HuH-7.5 (cell line): Measurements from ENCODE around the gene LPGAT1.
A peak's percentile ranks its signal among the peaks of the same experiment; 100 is the strongest.
"Not testable (repeated sequence)": the region's sequence is repeated elsewhere in the genome, so short reads cannot be mapped to it uniquely, and the experiment has no call there.

Experiments
- DNase-seq: peaks from one replicate; pipeline ENCODE4 v3.0.0; 2011; ENCODE audit warnings: low spot score

LPGAT1 gene

GRCh38 chr1:211704543-211704942, 126.0 kb downstream of the LPGAT1 start:
- no peak for DNase-seq

- DNase-seq: no peak
Observed at GRCh38 chr1:211703812-211704537, 126.6 kb downstream of the LPGAT1 start.

- no peak for DNase-seq
Observed at GRCh38 chr1:211701733-211702132, 128.8 kb downstream of the LPGAT1 start.

GRCh38 chr1:211699059-211699458, 131.5 kb downstream of the LPGAT1 start:
- DNase-seq: no peak

DNA sequence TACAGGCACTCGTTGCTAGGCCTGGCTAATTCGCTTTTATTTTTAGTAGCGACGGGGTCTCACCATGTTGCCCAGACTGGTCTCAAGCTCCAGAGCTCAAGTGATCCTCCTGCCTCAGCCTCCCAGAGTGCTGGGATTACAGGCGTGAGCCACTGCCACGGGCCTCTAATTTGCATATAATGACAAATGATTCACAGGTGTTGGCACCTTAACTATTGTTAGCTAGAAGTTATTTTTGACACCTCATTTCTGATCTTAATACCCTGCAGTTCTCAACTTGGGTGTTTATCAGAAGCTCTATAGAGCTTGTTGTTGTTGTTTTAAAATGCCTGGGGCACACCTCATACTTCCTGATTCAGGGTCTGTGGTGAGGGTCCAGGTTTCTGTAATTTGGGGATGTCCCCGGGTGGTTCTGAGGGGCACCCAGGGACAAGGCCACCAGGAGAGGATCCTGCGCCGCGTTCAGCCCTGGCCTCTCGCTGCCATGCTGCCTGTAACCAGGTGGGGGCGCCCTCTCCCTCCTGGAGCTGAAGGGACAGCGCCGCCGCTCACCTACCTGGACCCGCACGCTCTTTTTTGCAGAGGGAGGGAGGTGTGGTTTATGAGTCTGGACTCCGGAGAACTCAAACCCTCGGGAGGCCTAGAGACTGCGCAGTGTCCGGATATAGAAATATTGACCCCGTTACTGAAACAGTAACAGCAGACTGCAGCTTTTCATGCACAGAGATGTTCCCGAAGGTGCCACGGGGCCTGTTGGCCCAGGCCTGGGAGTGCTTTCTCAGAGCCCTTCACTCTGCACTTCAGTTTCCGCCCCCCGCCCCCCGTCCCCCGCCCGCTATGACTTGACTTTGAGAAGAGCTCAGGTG, 132.2 kb downstream of the LPGAT1 start:
- peak; percentile 63 for DNase-seq

DNA sequence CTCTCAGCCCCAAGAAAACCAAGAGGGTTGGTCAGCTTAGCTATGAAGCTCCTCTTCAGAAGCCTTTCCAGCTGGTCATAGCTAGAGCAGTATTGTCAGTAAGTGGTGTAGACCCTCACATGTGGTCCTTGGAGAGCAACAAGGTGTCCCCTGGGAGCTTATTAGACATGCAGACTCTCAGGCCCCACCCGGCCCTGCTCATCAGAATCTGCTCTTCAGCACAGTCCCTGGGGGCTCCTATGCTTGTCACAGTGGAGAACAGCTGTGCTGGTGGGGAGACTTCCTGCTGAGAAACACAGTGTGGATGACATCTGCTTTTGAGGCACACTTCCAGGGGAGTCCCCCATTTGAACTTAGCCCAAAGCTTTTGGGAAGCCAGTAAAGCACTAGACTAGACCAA, 133.2 kb downstream of the LPGAT1 start:
- no peak for DNase-seq

DNA sequence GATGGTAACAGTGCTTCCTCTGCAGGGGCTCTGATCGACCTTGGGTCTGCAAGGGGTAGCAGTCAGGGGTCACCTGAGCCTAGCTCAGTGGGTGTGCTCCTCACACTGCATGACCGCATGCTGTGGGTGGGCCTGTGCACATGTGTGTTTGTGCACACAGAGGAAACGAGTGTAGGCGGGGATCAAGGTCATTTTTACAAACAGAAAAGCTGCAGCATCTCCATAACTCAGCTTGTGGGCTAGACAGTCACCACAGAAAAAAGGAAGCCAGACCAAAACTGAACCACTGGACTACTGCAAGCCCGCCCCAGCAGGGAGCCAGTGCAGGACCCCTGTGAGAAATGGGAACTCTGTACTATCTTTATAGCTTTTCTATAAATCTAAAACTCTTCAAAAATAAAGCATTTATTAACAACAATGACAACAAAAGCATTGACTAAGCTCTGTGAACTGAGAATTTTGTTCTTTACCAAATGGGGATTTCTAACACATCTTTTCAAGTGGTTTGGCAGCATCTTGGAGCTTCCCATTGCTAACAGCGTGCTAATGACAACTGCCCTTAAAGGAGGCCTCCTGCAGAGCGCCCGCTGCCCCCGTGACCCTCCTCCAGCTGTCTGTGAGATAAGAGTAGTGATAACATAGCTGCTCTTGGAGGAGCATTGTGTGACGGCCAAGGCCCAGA, 135.3 kb downstream of the LPGAT1 start:
- DNase-seq: no peak

DNA sequence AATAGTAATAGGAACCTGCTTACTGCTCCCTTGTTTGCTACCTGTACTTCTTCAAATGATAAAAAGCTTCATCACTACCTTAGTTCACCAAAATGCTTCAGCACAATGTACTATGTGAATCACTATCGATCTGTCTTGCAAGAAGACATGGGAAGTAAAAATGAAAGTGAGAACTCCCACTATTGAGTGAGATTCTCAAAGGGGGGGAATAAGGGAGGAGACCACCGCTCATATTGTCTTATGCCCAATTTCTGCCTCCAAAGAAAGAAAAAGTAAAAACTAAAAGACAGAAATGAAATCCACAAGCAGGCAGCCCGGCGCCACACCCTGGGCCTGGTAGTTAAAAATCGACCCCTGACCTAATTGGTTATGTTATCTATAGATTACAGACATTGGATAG, 136.7 kb downstream of the LPGAT1 start:
- DNase-seq: not testable (repeated sequence)
